NCI-H524 treated with DMSO at 0.1 percent for 48 hours (cell line): ENCODE results near the gene FOXJ3.

Source experiments
- DNase-seq: peaks from one replicate; lab custom pipeline; 2025; lab: John Stamatoyannopoulos, UW

Gene FOXJ3

GRCh38 chr1:42335050-42335808 is at the start of gene FOXJ3:
FOXJ3 (minus strand) TSS chr1:42335235; CDS start chr1:42311093, 24,142 bp downstream.
- DNase-seq: peak; percentile 50

GRCh38 chr1:42381280-42381673 is 46.2 kb upstream of the FOXJ3 start:
- no peak for DNase-seq

GRCh38 chr1:42380586-42381279 is 45.7 kb upstream of the FOXJ3 start, which contains the start of gene RIMKLA:
RIMKLA (plus strand) TSS chr1:42380792; CDS start chr1:42380935, 143 bp downstream.
- DNase-seq: no peak

GRCh38 chr1:42379794-42380585 is 45.0 kb upstream of the FOXJ3 start:
- DNase-seq: no peak

GRCh38 chr1:42372796-42373195 is 37.8 kb upstream of the FOXJ3 start:
- DNase-seq: no peak

- DNase-seq: no peak
Measured at GRCh38 chr1:42370876-42371549, 36.0 kb upstream of the FOXJ3 start.

GRCh38 chr1:42369471-42369870 is 34.4 kb upstream of the FOXJ3 start:
- DNase-seq: no peak

GRCh38 chr1:42368096-42368795 is 33.2 kb upstream of the FOXJ3 start:
- no peak for DNase-seq

- no peak for DNase-seq
Measured at GRCh38 chr1:42365118-42365517, 30.1 kb upstream of the FOXJ3 start.

GRCh38 chr1:42364542-42364941 is 29.5 kb upstream of the FOXJ3 start:
- no peak for DNase-seq

- DNase-seq: no peak
Measured at GRCh38 chr1:42364089-42364488, 29.1 kb upstream of the FOXJ3 start.

- no peak for DNase-seq
Measured at GRCh38 chr1:42359466-42359865, 24.4 kb upstream of the FOXJ3 start.

GRCh38 chr1:42358791-42359190 is 23.8 kb upstream of the FOXJ3 start:
- DNase-seq: no peak

GRCh38 chr1:42350086-42350485 is 15.1 kb upstream of the FOXJ3 start:
- no peak for DNase-seq

GRCh38 chr1:42348498-42348897 is 13.5 kb upstream of the FOXJ3 start:
- DNase-seq: peak; percentile 17

GRCh38 chr1:42343049-42343448 is 8.0 kb upstream of the FOXJ3 start:
- DNase-seq: no peak

- DNase-seq: no peak
Measured at GRCh38 chr1:42340901-42341300, 5.9 kb upstream of the FOXJ3 start.

GRCh38 chr1:42340093-42340492 is 5.1 kb upstream of the FOXJ3 start:
- no peak for DNase-seq

- DNase-seq: no peak
Measured at GRCh38 chr1:42336978-42337377, 1.9 kb upstream of the FOXJ3 start.

- DNase-seq: no peak
Measured at GRCh38 chr1:42335809-42336518, 929 bp upstream of the FOXJ3 start.
